Testis (tissue), 2 donors: Measurements from ENCODE around the gene KCND3.

Experiments
- CTCF ChIP-seq, 3 experiments: fragments of 450-650 bp in 2 of 3; fragments of 200-600 bp in 1 of 3; sonication (generic) in 1 of 3; IDR thresholded peaks; one replicate each; pipeline ENCODE4 v1.5.1; 2016 to 2019; ENCODE audit warnings: antibody characterized with exemption in 3 of 3, mild to moderate bottlenecking in 2 of 3, moderate library complexity in 1 of 3
- POLR2A ChIP-seq: fragments of 450-650 bp; IDR thresholded peaks from one replicate; pipeline ENCODE4 v1.6.1; 2017; ENCODE audit warnings: antibody characterized with exemption, mild to moderate bottlenecking, moderate library complexity

DNA sequence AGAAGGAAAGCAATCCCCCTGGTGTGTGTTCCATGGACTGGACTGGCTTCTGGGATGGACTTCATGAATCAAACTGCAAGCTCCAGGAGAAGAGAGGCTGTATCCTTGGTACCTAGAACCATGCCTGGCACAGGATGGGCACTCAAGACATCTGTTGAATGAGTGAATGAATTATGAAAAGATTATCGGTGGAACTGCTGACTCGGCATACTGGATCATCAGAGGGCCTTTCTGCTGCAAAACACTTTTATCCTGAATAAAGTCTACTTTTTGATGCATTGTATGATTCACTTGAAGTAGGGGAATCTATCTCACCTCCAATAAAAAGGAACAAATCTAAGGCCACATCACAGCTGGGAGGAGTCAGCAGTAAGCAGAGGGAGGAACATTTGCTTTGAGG, 190.9 kb downstream of the KCND3 start:
- TF ChIP-seq CTCF (IDR thresholded peaks at IDR 0.05): no peak
- no peak for TF ChIP-seq POLR2A
